Hepatocyte (in vitro differentiated cells): ENCODE measurements around the gene DAB1. TPM values are rescaled to one million over a fixed set of nuclear protein-coding genes. Genes with fewer than 3 reads are reported as not detected.

Source experiments
- DNase-seq: peaks from one replicate; pipeline ENCODE4 v3.0.0-alpha.2; 2016; ENCODE audit warnings: low spot score
- H2AFZ ChIP-seq: fragments of 200-600 bp; sonication (generic); 2 replicates; pipeline ENCODE4 v1.6.0; 2016; ENCODE audit warnings: antibody characterized with exemption, mild to moderate bottlenecking
- H3K27ac ChIP-seq: fragments of 200-600 bp; sonication (generic); 2 replicates; pipeline ENCODE4 v1.5.1; 2016; ENCODE audit warnings: mild to moderate bottlenecking
- H3K27me3 ChIP-seq: fragments of 200-600 bp; sonication (generic); 2 replicates; pipeline ENCODE4 v1.6.1; 2016
- H3K36me3 ChIP-seq: fragments of 200-600 bp; sonication (generic); replicated peaks from 2 replicates; pipeline ENCODE4 v1.5.1; 2016; ENCODE audit warnings: low read depth; ENCODE audit not compliant: insufficient read depth
- H3K4me1 ChIP-seq: fragments of 200-600 bp; sonication (generic); 2 replicates; pipeline ENCODE4 v1.5.1; 2016; ENCODE audit warnings: mild to moderate bottlenecking, moderate library complexity; ENCODE audit not compliant: insufficient read depth
- H3K4me2 ChIP-seq: fragments of 200-600 bp; sonication (generic); 2 replicates; pipeline ENCODE4 v1.6.0; 2016
- H3K4me3 ChIP-seq: fragments of 200-600 bp; sonication (generic); 2 replicates; pipeline ENCODE4 v1.5.1; 2016; ENCODE audit warnings: mild to moderate bottlenecking
- H3K79me2 ChIP-seq: fragments of 200-600 bp; sonication (generic); 2 replicates; pipeline ENCODE4 v1.6.0; 2017; ENCODE audit warnings: mild to moderate bottlenecking
- H3K9me2 ChIP-seq: fragments of 200-600 bp; sonication (generic); replicated peaks from 2 replicates; pipeline ENCODE4 v1.6.0; 2017; ENCODE audit warnings: mild to moderate bottlenecking; ENCODE audit not compliant: insufficient read depth
- H3K9me3 ChIP-seq: fragments of 200-600 bp; sonication (generic); 2 replicates; pipeline ENCODE4 v1.5.1; 2016; ENCODE audit warnings: low read depth, mild to moderate bottlenecking
- H4K20me1 ChIP-seq: fragments of 200-600 bp; sonication (generic); 2 replicates; pipeline ENCODE4 v1.6.0; 2016; ENCODE audit warnings: mild to moderate bottlenecking; ENCODE audit not compliant: insufficient read depth, poor library complexity, severe bottlenecking
- EZH2 ChIP-seq: fragments of 200-600 bp; sonication (generic); IDR thresholded peaks from 2 replicates; pipeline ENCODE4 v1.6.1; 2016; ENCODE audit warnings: antibody characterized with exemption, mild to moderate bottlenecking, borderline replicate concordance
- EZH2phosphoT487 ChIP-seq: fragments of 200-600 bp; sonication (generic); IDR thresholded peaks from one replicate; pipeline ENCODE4 v1.6.1; 2018; ENCODE audit warnings: antibody characterized with exemption, mild to moderate bottlenecking, low read depth, moderate library complexity; ENCODE audit not compliant: unreplicated experiment, severe bottlenecking
- WGBS: methylation state at CpG from one replicate; pipeline ENCODE4 v1.1.6; 2016; ENCODE audit warnings: low lambda C conversion rate; ENCODE audit errors: missing lambda C conversion rate; 5-methylcytosine and 5-hydroxymethylcytosine counted together
- polyA plus RNA-seq: library from polyadenylated mRNA; unstranded; fragments of >200 nt; fragmentation: Nextera tagmentation; extraction: Ambion mirVana; gene quantifications from 2 replicates; pipeline ENCODE4 v1.2.1, GENCODE V29; 2016
- total RNA-seq: library from RNA; depleted of rRNA; stranded (reverse); fragments of >200 nt; gene quantifications from 2 replicates; pipeline ENCODE4 v1.2.3, GENCODE V29; 2014
- TF ChIP-seq, protein P1 (sequence below): fragments of 200-600 bp; sonication (generic); IDR thresholded peaks from 2 replicates; pipeline ENCODE4 v1.5.1; 2016; ENCODE audit warnings: antibody characterized with exemption, mild to moderate bottlenecking; ENCODE audit not compliant: poor library complexity

The DAB1 gene
- total and polyA plus RNA-seq, 2 experiments from 2014 or later = 19.5 to 37.6 TPM

DNA sequence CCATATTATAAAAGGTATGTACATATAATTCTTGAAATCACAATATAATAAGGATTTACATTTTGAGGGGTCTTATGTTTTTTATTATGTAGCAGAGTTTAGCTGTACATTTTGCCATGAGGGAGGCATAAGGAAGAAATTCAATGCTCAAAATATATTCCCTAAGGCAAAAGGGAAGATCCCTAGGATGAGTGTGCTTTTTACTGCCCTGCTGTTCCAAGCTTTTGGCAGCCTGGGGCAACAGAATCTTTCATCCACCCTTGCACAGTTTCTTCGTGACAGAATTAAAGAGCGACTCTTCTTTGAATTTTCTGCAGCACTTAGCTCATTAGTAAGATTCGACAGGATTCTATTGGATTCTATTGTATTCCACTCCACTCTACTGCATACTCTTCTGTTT is 39.5 kb upstream of the DAB1 start:
- Histone ChIP-seq H3K36me3 (no peaks in the 10 kb centered on the region), H3K4me2 (no peak overlapping the region), H3K27ac (no peak overlapping the region), H3K27me3 (peaks cover 3% of the 10 kb centered on the region), H3K9me2 (no peaks in the 10 kb centered on the region), H2AFZ (no peak overlapping the region), H3K4me3 (no peak overlapping the region), H3K9me3 (no peaks in the 10 kb centered on the region), H4K20me1 (no peaks in the 10 kb centered on the region), H3K4me1 (peaks cover 6% of the 10 kb centered on the region), H3K79me2 (no peaks in the 10 kb centered on the region)
- TF ChIP-seq EZH2phosphoT487 (no peak), EZH2 (no peak)
- TF ChIP-seq, protein P1, sequence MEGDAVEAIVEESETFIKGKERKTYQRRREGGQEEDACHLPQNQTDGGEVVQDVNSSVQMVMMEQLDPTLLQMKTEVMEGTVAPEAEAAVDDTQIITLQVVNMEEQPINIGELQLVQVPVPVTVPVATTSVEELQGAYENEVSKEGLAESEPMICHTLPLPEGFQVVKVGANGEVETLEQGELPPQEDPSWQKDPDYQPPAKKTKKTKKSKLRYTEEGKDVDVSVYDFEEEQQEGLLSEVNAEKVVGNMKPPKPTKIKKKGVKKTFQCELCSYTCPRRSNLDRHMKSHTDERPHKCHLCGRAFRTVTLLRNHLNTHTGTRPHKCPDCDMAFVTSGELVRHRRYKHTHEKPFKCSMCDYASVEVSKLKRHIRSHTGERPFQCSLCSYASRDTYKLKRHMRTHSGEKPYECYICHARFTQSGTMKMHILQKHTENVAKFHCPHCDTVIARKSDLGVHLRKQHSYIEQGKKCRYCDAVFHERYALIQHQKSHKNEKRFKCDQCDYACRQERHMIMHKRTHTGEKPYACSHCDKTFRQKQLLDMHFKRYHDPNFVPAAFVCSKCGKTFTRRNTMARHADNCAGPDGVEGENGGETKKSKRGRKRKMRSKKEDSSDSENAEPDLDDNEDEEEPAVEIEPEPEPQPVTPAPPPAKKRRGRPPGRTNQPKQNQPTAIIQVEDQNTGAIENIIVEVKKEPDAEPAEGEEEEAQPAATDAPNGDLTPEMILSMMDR = no peak
- WGBS = 80% methylated on average over 3 of the region's 3 CpGs
- no peak for DNase-seq

DNA sequence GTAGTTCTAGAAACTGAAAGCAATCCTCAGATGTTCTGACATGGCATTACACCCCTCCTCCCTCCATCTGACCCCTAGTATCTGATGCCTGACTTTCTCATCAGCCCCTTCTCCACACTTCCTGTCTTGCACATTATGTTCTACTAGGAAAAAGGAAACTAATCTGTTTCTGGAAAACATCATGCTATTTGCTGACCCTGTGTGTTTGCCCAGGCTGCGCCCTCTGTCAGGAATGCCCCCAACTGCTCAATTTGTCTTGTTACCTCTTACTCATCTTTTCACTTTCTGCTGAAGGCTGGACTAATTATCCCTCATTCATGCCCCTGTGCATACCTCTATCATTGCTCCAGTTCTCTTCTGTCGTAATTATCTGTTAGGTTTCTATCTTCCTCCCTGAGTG is 37.5 kb upstream of the DAB1 start:
- Histone ChIP-seq H3K9me3 (no peaks in the 10 kb centered on the region), H3K27me3 (peaks cover 3% of the 10 kb centered on the region), H3K4me2 (no peak overlapping the region), H2AFZ (no peak overlapping the region), H3K27ac (no peak overlapping the region), H3K36me3 (no peaks in the 10 kb centered on the region), H3K4me3 (no peak overlapping the region), H3K4me1 (peaks cover 5% of the 10 kb centered on the region), H3K9me2 (no peaks in the 10 kb centered on the region), H4K20me1 (no peaks in the 10 kb centered on the region), H3K79me2 (no peaks in the 10 kb centered on the region)
- no peak for DNase-seq
- TF ChIP-seq EZH2phosphoT487 = no peak
- TF ChIP-seq EZH2 = no peak
- TF ChIP-seq, protein P1 = no peak
- 60% methylated on average over 2 of the region's 2 CpGs for WGBS

DNA sequence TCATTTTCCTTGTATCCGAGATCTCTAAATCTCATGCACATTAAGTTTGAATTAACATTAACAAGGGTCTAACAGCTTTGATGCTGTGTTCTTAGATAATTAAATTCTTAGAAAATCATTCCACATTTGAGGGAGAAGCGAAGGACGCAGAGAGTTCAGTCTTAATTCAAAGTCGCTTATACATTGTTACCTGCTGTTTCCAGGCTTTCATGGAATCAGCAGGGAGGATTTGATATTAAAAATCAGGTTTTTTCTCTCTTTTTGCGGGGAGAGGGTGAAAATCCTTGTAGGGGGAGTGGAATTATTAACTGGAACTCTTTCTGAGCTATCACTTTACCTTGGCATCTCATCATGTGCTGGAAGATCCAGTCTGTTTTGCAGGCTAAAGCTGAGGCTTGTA is 27.7 kb upstream of the DAB1 start:
- H3K4me2 ChIP-seq = no peak overlapping the region
- H4K20me1 ChIP-seq = no peaks in the 10 kb centered on the region
- no peak overlapping the region for H3K27ac ChIP-seq
- H3K27me3 ChIP-seq = no peaks in the 10 kb centered on the region
- H3K9me3 ChIP-seq = no peaks in the 10 kb centered on the region
- no peak for TF ChIP-seq EZH2phosphoT487
- TF ChIP-seq EZH2 = no peak
- TF ChIP-seq, protein P1 = no peak
- H3K4me3 ChIP-seq = no peak overlapping the region
- no peak overlapping the region for H2AFZ ChIP-seq
- DNase-seq = no peak
- H3K36me3 ChIP-seq = no peaks in the 10 kb centered on the region
- H3K9me2 ChIP-seq = no peaks in the 10 kb centered on the region
- 78% methylated on average over 5 of the region's 5 CpGs for WGBS
- H3K79me2 ChIP-seq = no peaks in the 10 kb centered on the region
- H3K4me1 ChIP-seq = no peaks in the 10 kb centered on the region

DNA sequence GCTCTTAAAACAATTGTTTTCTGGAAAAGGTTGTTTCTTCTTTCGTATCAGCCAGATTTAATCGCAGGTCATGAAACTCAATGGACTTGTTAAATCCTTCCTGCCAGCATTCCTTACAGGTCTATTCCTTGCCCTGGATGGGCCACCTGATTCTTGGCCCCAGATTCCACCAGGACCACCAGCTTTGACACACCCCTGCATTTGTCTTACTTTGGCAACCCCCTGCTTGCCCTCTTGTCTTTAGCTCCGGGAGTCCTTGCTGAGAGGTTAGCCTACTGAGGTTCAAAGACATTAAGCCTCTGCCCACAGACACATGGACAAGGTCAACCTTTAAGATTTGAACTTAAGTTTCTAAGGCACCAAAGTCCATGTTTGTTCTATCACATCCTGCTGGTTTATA is 27.1 kb upstream of the DAB1 start:
- DNase-seq = no peak
- Histone ChIP-seq H4K20me1 (no peaks in the 10 kb centered on the region), H3K36me3 (no peaks in the 10 kb centered on the region), H2AFZ (no peak overlapping the region), H3K9me3 (no peaks in the 10 kb centered on the region), H3K27ac (no peak overlapping the region), H3K4me1 (no peaks in the 10 kb centered on the region), H3K4me3 (no peak overlapping the region), H3K27me3 (no peaks in the 10 kb centered on the region), H3K9me2 (no peaks in the 10 kb centered on the region), H3K4me2 (no peak overlapping the region), H3K79me2 (no peaks in the 10 kb centered on the region)
- no peak for TF ChIP-seq EZH2phosphoT487
- no peak for TF ChIP-seq EZH2
- TF ChIP-seq, protein P1 = no peak
- 54% methylated on average over 3 of the region's 3 CpGs for WGBS
